ENCODE results near the gene AGBL5.

The AGBL5 gene

GRCh38 chr2:27023740-27024139, 27.7 kb upstream of the AGBL5 start:
- no peak for DNase-seq (ENCODE audit: low read depth)

GRCh38 chr2:27024188-27024587, 27.3 kb upstream of the AGBL5 start:
- DNase-seq (ENCODE audit: low read depth): peak; percentile 11

GRCh38 chr2:27024812-27025211, 26.7 kb upstream of the AGBL5 start:
- DNase-seq (ENCODE audit: low read depth): no peak

GRCh38 chr2:27025281-27025800, 26.1 kb upstream of the AGBL5 start:
- DNase-seq (ENCODE audit: low read depth): no peak

GRCh38 chr2:27025861-27026851, 25.3 kb upstream of the AGBL5 start:
- no peak for DNase-seq (ENCODE audit: low read depth)

GRCh38 chr2:27027211-27027651, 24.2 kb upstream of the AGBL5 start:
- DNase-seq (ENCODE audit: low read depth): no peak

GRCh38 chr2:27029051-27029450, 22.4 kb upstream of the AGBL5 start:
- peak; percentile 39 for DNase-seq (ENCODE audit: low read depth)

- peak; percentile 87 for DNase-seq (ENCODE audit: low read depth)
Measured at GRCh38 chr2:27032495-27033252, 18.8 kb upstream of the AGBL5 start, which contains the start of gene TMEM214. TSS of gene TMEM214 (plus strand) at chr2:27032965. CDS start at chr2:27033016, 51 bp downstream.

- no peak for DNase-seq (ENCODE audit: low read depth)
Measured at GRCh38 chr2:27033253-27033852, 18.1 kb upstream of the AGBL5 start.

GRCh38 chr2:27038012-27038411, 13.5 kb upstream of the AGBL5 start:
- DNase-seq (ENCODE audit: low read depth): no peak

GRCh38 chr2:27038631-27039339, 12.7 kb upstream of the AGBL5 start:
- DNase-seq (ENCODE audit: low read depth): no peak

GRCh38 chr2:27039426-27039825, 12.0 kb upstream of the AGBL5 start:
- no peak for DNase-seq (ENCODE audit: low read depth)

- no peak for DNase-seq (ENCODE audit: low read depth)
Measured at GRCh38 chr2:27039871-27040270, 11.6 kb upstream of the AGBL5 start.

- no peak for DNase-seq (ENCODE audit: low read depth)
Measured at GRCh38 chr2:27040282-27040681, 11.2 kb upstream of the AGBL5 start.

GRCh38 chr2:27041752-27042151, 9.7 kb upstream of the AGBL5 start:
- no peak for DNase-seq (ENCODE audit: low read depth)

- no peak for DNase-seq (ENCODE audit: low read depth)
Measured at GRCh38 chr2:27042159-27042661, 9.3 kb upstream of the AGBL5 start.

GRCh38 chr2:27042985-27043634, 8.4 kb upstream of the AGBL5 start:
- DNase-seq (ENCODE audit: low read depth): peak; percentile 34

GRCh38 chr2:27049422-27050280, 1.8 kb upstream of the AGBL5 start:
- DNase-seq (ENCODE audit: low read depth): peak; percentile 63

GRCh38 chr2:27050281-27050995, 1.0 kb upstream of the AGBL5 start:
- peak; percentile 96 for DNase-seq (ENCODE audit: low read depth)
